ENCODE results near the gene ARHGAP10.

DNA sequence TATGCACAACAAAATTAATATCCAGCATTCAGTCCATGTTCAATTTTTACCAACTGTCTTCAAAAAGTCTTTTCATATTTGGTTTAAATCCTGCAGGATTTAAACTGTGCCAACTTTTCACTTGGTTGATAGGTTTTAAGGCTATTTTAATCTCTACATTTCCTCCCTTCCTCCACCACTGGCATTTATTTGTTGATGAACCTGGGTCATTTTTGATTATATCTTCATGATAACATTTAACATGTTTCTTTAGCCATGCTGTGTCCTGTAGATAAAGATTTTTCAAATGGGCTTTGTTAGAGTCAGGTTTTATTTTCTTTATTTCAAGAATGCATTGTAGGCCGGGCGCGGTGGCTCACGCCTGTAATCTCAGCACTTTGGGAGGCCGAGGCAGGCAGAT is 216.4 kb downstream of the ARHGAP10 start:
- TF ChIP-seq, protein P1, sequence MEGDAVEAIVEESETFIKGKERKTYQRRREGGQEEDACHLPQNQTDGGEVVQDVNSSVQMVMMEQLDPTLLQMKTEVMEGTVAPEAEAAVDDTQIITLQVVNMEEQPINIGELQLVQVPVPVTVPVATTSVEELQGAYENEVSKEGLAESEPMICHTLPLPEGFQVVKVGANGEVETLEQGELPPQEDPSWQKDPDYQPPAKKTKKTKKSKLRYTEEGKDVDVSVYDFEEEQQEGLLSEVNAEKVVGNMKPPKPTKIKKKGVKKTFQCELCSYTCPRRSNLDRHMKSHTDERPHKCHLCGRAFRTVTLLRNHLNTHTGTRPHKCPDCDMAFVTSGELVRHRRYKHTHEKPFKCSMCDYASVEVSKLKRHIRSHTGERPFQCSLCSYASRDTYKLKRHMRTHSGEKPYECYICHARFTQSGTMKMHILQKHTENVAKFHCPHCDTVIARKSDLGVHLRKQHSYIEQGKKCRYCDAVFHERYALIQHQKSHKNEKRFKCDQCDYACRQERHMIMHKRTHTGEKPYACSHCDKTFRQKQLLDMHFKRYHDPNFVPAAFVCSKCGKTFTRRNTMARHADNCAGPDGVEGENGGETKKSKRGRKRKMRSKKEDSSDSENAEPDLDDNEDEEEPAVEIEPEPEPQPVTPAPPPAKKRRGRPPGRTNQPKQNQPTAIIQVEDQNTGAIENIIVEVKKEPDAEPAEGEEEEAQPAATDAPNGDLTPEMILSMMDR (IDR thresholded peaks at IDR 0.05) = no peak
- TF ChIP-seq EZH2 (IDR thresholded peaks at IDR 0.05; ENCODE audit: borderline replicate concordance, insufficient read depth, low read depth, low read length, poor library complexity, severe bottlenecking) = no peak

Data from B cell (primary cell).